HL-60 (cell line): Measurements from ENCODE around the gene MPZL3.

Experiments used
- CTCF ChIP-seq: IDR thresholded peaks from one replicate; pipeline ENCODE4 v1.5.1; 2011; ENCODE audit warnings: low read length, control low read depth, inconsistent platforms; ENCODE audit not compliant: insufficient read depth
- GABPA ChIP-seq: IDR thresholded peaks from 2 replicates; pipeline ENCODE4 v1.6.1; 2012; ENCODE audit warnings: low read depth

DNA sequence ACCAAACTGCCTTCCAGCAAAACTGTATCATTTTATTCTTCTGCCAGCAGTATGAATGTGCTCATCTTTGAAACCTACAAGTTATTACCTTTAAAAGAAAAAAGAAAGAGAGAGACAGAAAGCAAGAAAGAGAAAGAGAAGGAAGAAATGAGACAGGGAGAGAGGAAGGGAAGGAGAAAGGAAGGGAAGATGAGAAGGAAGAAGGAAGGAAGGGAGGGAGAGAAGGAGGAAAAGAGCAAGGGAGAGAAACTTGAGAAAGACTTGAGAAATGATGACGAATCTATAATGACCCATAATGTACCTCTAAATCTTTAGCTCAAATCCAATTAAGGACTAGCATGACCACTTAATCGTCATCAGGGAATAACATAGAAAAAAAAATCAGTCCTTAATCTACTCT is 16.0 kb downstream of the MPZL3 start:
- TF ChIP-seq CTCF: no peak
- no peak for TF ChIP-seq GABPA
